ENCODE data around the gene EPM2AIP1.

- TF ChIP-seq SMC3 (IDR thresholded peaks at IDR 0.05) = no peak
- TF ChIP-seq CTCF (IDR thresholded peaks at IDR 0.05) = no peak
- TF ChIP-seq RAD21 (conservative IDR thresholded peaks at IDR 0.05 in 1 of 2, IDR thresholded peaks at IDR 0.05 in 1 of 2) = no peak
- TF ChIP-seq PBX3 (IDR thresholded peaks at IDR 0.05) = no peak
- no peak for TF ChIP-seq KDM1A (IDR thresholded peaks at IDR 0.05; ENCODE audit: low read depth)
- no peak for TF ChIP-seq EHF (CRISPR knock-in tag; IDR thresholded peaks at IDR 0.05)
- TF ChIP-seq CHD2 (IDR thresholded peaks at IDR 0.05; ENCODE audit: low read length, partially characterized antibody) = no peak
These were observed 28.6 kb downstream of the EPM2AIP1 start for GRCh38 chr3:36964331-36964730.
